Measurements from ENCODE around the gene TMTC1.

TMTC1 gene

DNA sequence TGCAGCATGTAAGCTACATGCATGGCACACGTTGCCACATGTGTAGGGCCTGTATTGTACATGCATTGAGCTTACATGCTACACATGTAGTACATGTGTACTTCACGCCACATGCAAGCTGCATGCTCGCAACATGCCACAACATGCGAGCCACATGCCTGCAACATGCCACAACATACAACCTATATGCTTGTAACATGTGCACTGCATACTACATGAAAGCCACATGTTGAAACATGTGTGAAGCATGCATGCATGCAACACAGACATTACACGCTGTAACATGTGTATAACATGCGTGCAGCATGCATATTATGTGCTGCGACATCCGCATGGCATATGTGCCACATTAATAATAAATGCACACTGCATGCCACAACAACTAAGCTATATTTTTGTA lies 9.1 kb upstream of the TMTC1 start:
- no peak for TF ChIP-seq CTCF (IDR thresholded peaks at IDR 0.05; ENCODE audit: borderline replicate concordance, insufficient read depth, low read depth, low read length)
- no peak overlapping the region for H3K4me3 ChIP-seq (ENCODE audit: low read depth, low read length)

- no peak overlapping the region for H3K4me3 ChIP-seq (ENCODE audit: low read depth, low read length)
- no peak for TF ChIP-seq CTCF (IDR thresholded peaks at IDR 0.05; ENCODE audit: borderline replicate concordance, insufficient read depth, low read depth, low read length)
Observed at GRCh38 chr12:29792132-29792531, 8.4 kb upstream of the TMTC1 start.

DNA sequence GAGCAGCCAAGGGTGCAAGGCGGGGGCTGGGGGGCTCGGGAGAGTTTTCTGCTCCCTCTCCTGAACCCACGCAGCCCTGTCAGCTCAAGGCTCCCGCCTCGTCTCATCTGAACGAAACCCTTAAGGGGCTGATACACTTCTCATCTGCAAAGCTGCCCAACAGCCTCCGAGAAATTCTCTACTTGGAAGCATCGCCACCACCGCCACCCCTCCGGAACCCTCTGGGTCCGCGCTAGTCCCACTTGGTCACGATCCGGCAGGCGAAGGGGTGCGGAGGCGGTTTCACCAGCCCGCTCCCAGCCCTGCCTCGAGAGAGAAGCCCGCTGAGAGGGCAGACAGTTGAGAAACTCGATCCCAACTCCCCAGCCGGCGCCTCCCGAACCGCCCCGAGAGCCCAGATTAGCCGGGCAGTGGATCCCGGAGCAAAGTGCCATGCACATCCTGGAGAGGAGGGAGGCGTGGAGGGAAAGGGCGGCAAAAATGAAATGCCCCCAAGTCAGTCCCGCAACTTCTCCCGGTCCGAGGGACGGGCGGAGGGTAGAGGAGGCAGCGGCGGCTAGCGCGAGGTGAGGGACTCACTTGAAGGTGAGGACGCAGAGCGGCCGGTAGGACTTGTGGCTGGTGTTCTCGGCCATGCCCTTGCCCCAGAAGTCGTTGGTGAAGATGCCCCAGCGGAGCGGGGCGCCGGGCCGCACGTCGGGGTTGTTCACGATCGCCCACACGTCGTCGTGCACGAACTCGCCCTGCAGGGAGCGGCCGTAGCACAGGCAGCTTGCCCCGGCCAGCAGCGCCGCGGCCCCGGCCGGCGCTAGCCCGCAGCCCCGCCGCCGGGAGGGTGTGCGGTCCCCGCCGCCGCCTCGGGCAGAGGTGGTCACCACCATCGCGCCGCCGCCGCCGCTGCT lies 620 bp downstream of the TMTC1 start:
- TF ChIP-seq CTCF (IDR thresholded peaks at IDR 0.05; ENCODE audit: borderline replicate concordance, insufficient read depth, low read depth, low read length), result no peak
- H3K4me3 ChIP-seq (ENCODE audit: low read depth, low read length), result no peak overlapping the region

- H3K4me3 ChIP-seq (ENCODE audit: low read depth, low read length), result no peak overlapping the region
- no peak for TF ChIP-seq CTCF (IDR thresholded peaks at IDR 0.05; ENCODE audit: borderline replicate concordance, insufficient read depth, low read depth, low read length)
Observed at GRCh38 chr12:29782285-29782870, 1.4 kb downstream of the TMTC1 start.

GRCh38 chr12:29781705-29782266 lies 2.0 kb downstream of the TMTC1 start:
- no peak overlapping the region for H3K4me3 ChIP-seq (ENCODE audit: low read depth, low read length)
- TF ChIP-seq CTCF (IDR thresholded peaks at IDR 0.05; ENCODE audit: borderline replicate concordance, insufficient read depth, low read depth, low read length), result no peak

- TF ChIP-seq CTCF (IDR thresholded peaks at IDR 0.05; ENCODE audit: borderline replicate concordance, insufficient read depth, low read depth, low read length), result no peak
- no peak overlapping the region for H3K4me3 ChIP-seq (ENCODE audit: low read depth, low read length)
Observed at GRCh38 chr12:29781188-29781587, 2.6 kb downstream of the TMTC1 start.
